ENCODE results near the gene FXYD3.
"Not testable (repeated sequence)": the region's sequence is repeated elsewhere in the genome, so short reads cannot be mapped to it uniquely, and the experiment has no call there.

FXYD3 gene

GRCh38 chr19:35140962-35141836 lies 25.6 kb downstream of the FXYD3 start:
- peak in 57 of 58 donors; percentile 44 to 98 (median 92) for DNase-seq

GRCh38 chr19:35141837-35142605 lies 26.4 kb downstream of the FXYD3 start:
- peak in 1 of 58 donors; percentile 29 for DNase-seq

- peak in 41 of 58 donors; percentile 14 to 74 (median 42) for DNase-seq
These were observed 27.1 kb downstream of the FXYD3 start for GRCh38 chr19:35142606-35143230.

- peak in 22 of 58 donors; percentile 21 to 61 (median 38) for DNase-seq
These were observed 27.6 kb downstream of the FXYD3 start, which contains the start of gene FXYD7 for GRCh38 chr19:35143231-35143715. FXYD7 (plus strand) TSS chr19:35143255; CDS start chr19:35143334, 79 bp downstream.

- DNase-seq, result no peak
These were observed 28.2 kb downstream of the FXYD3 start for GRCh38 chr19:35143818-35144217.

- peak in 1 of 58 donors; percentile 18 for DNase-seq
These were observed 28.6 kb downstream of the FXYD3 start for GRCh38 chr19:35144259-35144599.

- DNase-seq, result peak in 20 of 58 donors; percentile 14 to 62 (median 31)
These were observed 29.2 kb downstream of the FXYD3 start for GRCh38 chr19:35144600-35145436.

- no peak for DNase-seq
These were observed 31.3 kb downstream of the FXYD3 start for GRCh38 chr19:35146746-35147459.

GRCh38 chr19:35149463-35149862 lies 33.8 kb downstream of the FXYD3 start:
- DNase-seq, result no peak

GRCh38 chr19:35150445-35150844 lies 34.8 kb downstream of the FXYD3 start:
- DNase-seq, result no peak

GRCh38 chr19:35151273-35152065 lies 35.8 kb downstream of the FXYD3 start:
- DNase-seq, result no peak

- DNase-seq, result not testable (repeated sequence)
These were observed 37.5 kb downstream of the FXYD3 start for GRCh38 chr19:35153129-35153522.

GRCh38 chr19:35153701-35154524 lies 38.3 kb downstream of the FXYD3 start:
- no peak for DNase-seq

- no peak for DNase-seq
These were observed 39.1 kb downstream of the FXYD3 start, which contains the start of gene FXYD5 for GRCh38 chr19:35154525-35155406. FXYD5 (plus strand) TSS chr19:35154735; CDS start chr19:35155551, 816 bp downstream.

- DNase-seq, result no peak
These were observed 39.8 kb downstream of the FXYD3 start for GRCh38 chr19:35155441-35155840.

GRCh38 chr19:35155981-35156672 lies 40.5 kb downstream of the FXYD3 start:
- DNase-seq, result no peak

Data from anterior cingulate cortex (tissue), 58 donors.